Measurements from ENCODE around the gene PSME3IP1. TPM values are rescaled to one million over a fixed set of nuclear protein-coding genes. Genes with fewer than 3 reads are reported as not detected.

PSME3IP1 gene
- total and polyA plus RNA-seq, 2 experiments from 2014 or later = 78.0 to 105 TPM

GRCh38 chr16:57138281-57138935 is 47.4 kb downstream of the PSME3IP1 start (continued):
- TF ChIP-seq ZNF462 (CRISPR knock-in tag; IDR thresholded peaks at IDR 0.05) = no peak
- TF ChIP-seq POLR2AphosphoS5 (IDR thresholded peaks at IDR 0.05; ENCODE audit: low read depth) = no peak

GRCh38 chr16:57137566-57138273 is 48.1 kb downstream of the PSME3IP1 start:
- no peak for DNase-seq (ENCODE audit: low spot score)
- Histone ChIP-seq H3K27ac (ENCODE audit: low read depth) (no peak overlapping the region), H3K27me3 (ENCODE audit: insufficient read depth) (no peaks in the 10 kb centered on the region), H3K9me2 (ENCODE audit: insufficient read depth) (no peaks in the 10 kb centered on the region), H3K79me2 (replicated peaks; ENCODE audit: insufficient read depth) (no peaks in the 10 kb centered on the region), H4K20me1 (replicated peaks; ENCODE audit: insufficient read depth) (no peaks in the 10 kb centered on the region), H3K4me3 (no peak overlapping the region), H3K36me3 (ENCODE audit: insufficient read depth) (no peaks in the 10 kb centered on the region), H3F3A (replicated peaks; ENCODE audit: low read depth) (no peaks in the 10 kb centered on the region), H3K4me1 (ENCODE audit: insufficient read depth) (no peaks in the 10 kb centered on the region), H2AFZ (no peak overlapping the region), H3K4me2 (no peak overlapping the region)
- Mint-ChIP-seq H3K27ac (peak overlapping the region; percentile 34), H3K4me3 (no peak overlapping the region), H3K4me1 (peaks cover 12% of the 10 kb centered on the region), H3K36me3 (ENCODE audit: low read depth) (no peaks in the 10 kb centered on the region), H3K9me3 (no peaks in the 10 kb centered on the region), H3K27me3 (ENCODE audit: insufficient read depth, low read depth, poor library complexity) (peaks cover 9% of the 10 kb centered on the region)
- no peak for ATAC-seq
- no peak for TF ChIP-seq ZNF114 (CRISPR knock-in tag; IDR thresholded peaks at IDR 0.05)
- TF ChIP-seq CREB1 (CRISPR knock-in tag; IDR thresholded peaks at IDR 0.05; ENCODE audit: low read depth) = no peak
- TF ChIP-seq CTCF (conservative IDR thresholded peaks at IDR 0.05; ENCODE audit: low read depth in 2 of 2) = no peak
- TF ChIP-seq ZNF331 (CRISPR knock-in tag; IDR thresholded peaks at IDR 0.05; ENCODE audit: low read depth) = no peak
- TF ChIP-seq ETS1 (IDR thresholded peaks at IDR 0.05) = no peak
- TF ChIP-seq REST (IDR thresholded peaks at IDR 0.05; ENCODE audit: unreplicated experiment) = no peak
- TF ChIP-seq EZH2 (IDR thresholded peaks at IDR 0.05; ENCODE audit: low read depth, unreplicated experiment) = no peak
- TF ChIP-seq STAT1 (IDR thresholded peaks at IDR 0.05; ENCODE audit: unreplicated experiment) = no peak
- TF ChIP-seq EZH2phosphoT487 (IDR thresholded peaks at IDR 0.05; ENCODE audit: unreplicated experiment) = no peak
- no peak for TF ChIP-seq NANOG (IDR thresholded peaks at IDR 0.05; ENCODE audit: borderline replicate concordance)

Measured in GM23338 (cell line).